MV-4-11 (cell line): ENCODE measurements around the gene PRDX3.
"Not testable (repeated sequence)": the region's sequence is repeated elsewhere in the genome, so short reads cannot be mapped to it uniquely, and the experiment has no call there.

Source experiments
- DNase-seq: peaks from one replicate; lab custom pipeline; 2025; lab: John Stamatoyannopoulos, UW

Gene PRDX3

GRCh38 chr10:119206603-119207365 is 28.2 kb upstream of the PRDX3 start:
- DNase-seq = peak; percentile 57

GRCh38 chr10:119205894-119206602 is 27.4 kb upstream of the PRDX3 start:
- peak; percentile 79 for DNase-seq

- DNase-seq = no peak
These were observed 24.4 kb upstream of the PRDX3 start for GRCh38 chr10:119203006-119203405.

GRCh38 chr10:119201233-119201632 is 22.6 kb upstream of the PRDX3 start:
- DNase-seq = no peak

GRCh38 chr10:119199231-119199992 is 20.8 kb upstream of the PRDX3 start:
- peak; percentile 79 for DNase-seq

- DNase-seq = peak; percentile 40
These were observed 19.8 kb upstream of the PRDX3 start for GRCh38 chr10:119198438-119198837.

DNA sequence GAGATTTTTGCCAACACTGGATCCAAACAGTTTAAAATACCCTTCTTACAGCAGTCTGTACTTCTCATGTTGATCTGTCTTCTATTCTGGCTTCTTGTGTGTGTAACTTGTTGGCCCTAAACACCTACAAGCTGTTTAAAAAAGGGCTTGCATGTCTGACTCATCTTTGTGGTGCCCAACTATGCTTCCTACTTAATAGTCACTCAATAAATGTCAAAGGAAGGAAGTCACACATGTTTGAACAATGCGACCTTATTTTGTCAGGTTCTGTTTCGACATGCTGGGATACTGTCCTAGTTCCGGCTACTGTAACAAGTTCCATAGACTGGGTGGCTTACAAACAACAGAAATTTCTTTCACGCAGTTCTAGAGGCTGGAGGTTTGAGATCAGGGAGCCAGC is 19.3 kb upstream of the PRDX3 start:
- peak; percentile 61 for DNase-seq

DNA sequence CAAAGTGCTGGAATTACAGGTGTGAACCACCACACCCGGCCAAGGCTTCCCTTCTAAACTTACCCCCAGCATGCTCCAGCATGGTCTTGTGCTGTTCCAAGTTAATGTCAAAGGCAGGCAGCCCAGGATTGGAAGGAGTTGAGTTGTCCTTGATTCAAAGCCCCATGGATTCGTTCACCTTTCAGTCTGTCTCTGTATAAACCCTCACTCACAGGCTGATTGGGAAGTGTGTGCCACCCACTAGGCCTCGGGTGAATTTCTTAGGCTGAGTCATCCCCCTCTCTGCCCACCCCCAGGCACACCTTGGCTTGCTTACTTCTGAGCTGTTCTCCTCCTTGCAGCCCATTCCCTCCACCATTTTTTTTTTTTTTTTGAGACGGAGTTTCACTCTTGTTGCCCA is 13.3 kb upstream of the PRDX3 start:
- DNase-seq = no peak

- DNase-seq = peak; percentile 58
These were observed 12.6 kb upstream of the PRDX3 start for GRCh38 chr10:119190954-119191785.

DNA sequence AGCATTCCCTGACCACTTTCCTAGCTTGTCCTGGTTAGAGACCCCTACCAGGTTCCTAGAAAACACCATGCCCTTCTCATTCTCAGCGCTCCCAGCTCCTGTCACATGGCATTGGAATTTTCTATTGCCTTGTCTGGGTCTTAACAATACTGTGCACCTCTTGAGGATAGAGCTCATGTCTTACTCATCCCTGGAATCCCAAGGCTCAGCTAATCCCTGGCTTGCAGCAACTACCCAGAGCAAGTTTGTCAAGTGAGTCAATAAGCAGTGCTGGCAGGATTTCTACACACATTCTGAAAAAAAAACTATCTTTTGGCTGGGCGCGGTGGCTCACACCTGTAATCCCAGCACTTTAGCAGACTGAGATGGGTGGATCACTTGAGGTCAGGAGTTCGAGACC is 11.7 kb upstream of the PRDX3 start:
- peak; percentile 35 for DNase-seq

DNA sequence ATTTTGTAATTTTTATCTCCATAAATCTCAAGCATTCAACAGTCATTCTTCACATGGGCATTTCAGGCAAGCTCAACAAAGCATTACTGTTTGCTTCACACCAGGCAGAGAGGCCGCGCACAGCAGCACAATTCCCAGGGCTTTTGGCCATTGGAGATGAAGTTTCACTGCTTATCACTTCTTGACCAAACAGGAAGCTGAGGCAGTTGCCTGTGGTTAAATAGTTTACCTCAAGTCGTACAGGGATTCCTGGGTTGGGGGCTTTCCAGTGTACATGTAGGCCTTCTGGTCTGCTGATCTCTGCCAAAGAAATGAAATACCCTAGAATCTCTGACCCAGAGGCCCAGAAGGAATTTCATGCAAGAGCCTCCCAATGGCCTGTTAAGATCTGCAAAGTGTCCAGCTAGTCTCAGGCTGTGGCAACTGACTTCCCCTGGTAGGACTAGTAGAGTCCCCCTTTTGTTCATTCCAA is 11.2 kb upstream of the PRDX3 start:
- peak; percentile 66 for DNase-seq

DNA sequence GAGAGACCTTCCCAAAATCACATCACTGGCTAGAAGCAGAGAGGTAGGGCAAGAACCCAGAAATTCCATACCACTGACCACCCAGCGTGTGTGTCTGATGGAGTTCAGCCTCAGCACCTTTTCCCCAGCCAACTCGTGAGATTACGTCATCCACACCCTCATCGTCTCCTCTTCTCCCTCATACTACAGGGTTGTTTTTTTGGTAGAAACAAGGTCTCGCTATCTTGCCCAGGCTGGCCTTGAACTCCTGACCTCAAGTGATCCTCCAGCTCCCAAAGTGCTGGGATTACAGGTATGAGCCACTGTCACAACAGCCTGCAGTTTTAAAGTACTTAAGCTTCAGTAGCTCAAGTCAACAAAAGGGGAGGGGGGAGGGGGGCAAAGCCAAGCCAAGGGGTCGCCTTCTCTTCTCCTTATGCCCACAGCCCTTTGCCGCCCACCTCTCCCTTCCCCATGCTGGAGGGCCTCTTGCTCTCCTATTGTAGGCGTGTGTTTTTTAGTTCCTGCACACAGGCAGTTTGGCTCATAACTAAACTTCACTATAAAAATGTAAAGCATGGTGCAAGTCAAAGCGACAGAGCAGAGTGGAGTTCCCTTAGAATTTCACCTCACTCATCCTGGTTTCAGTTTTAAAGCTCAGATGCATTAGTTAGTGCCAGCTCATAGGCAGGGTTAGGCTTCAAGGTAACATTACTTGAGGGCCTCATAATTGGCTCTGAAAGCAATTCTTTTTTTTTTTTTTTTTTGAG is 5.2 kb upstream of the PRDX3 start:
- DNase-seq = no peak

DNA sequence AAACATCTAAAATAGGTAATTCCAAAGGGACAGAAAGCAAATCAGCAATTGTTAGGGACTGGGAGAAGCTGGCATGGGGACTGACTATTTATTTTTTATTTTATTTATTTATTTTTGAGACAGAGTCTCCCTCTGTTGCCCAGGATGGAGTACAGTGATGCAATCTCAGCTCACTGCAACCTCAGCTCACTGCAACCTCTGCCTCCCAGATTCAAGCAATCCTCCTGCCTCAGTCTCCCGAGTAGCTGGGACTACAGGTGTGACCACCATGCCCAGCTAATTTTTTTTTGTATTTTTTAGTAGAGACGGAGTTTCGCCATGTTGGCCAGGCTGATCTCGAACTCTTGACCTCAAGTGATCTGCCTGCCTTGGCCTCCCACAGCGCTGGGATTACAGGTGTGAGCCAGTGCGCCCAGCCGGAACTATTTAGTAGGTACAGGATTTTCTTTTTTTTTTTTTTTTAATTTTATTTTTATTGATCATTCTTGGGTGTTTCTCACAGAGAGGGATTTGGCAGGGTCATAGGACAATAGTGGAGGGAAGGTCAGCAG is 2.3 kb upstream of the PRDX3 start:
- DNase-seq = not testable (repeated sequence)

- no peak for DNase-seq
These were observed 772 bp downstream of the PRDX3 start for GRCh38 chr10:119177708-119178371.

DNA sequence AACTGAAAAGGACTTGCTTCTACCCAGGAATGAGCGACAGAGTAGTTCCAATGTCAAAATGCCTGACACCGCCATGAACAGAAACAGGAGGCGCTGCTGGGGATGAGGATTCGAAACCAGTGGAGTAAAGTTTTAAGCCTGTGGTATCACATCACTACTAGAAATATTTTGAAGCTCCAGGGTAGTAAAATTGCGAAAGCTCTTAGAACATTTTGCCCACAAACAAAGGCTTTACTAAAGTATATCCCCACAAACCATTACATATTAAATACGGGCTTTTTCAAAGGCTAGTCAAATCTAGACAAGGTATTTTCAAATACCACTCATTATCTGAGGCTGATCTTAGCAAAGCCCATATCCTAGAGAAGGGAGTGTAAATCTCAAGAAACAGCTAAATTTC is 2.4 kb downstream of the PRDX3 start:
- DNase-seq = peak; percentile 91

GRCh38 chr10:119174109-119174508 is 4.5 kb downstream of the PRDX3 start:
- no peak for DNase-seq

- DNase-seq = no peak
These were observed 11.6 kb downstream of the PRDX3 start for GRCh38 chr10:119167041-119167440.

GRCh38 chr10:119166564-119166963 is 12.0 kb downstream of the PRDX3 start:
- DNase-seq = peak; percentile 47

- DNase-seq = no peak
These were observed 12.5 kb downstream of the PRDX3 start for GRCh38 chr10:119166118-119166500.
